Right renal pelvis (tissue), 4 donors: ENCODE results near the gene TEX22. TPM values are rescaled to one million over a fixed set of nuclear protein-coding genes. Genes with fewer than 3 reads are reported as not detected.

ENCODE experiments used
- DNase-seq, 4 donors: peaks; one replicate each; pipeline ENCODE4 v3.0.0-alpha.2; 2013; ENCODE audit warnings: low read depth in 4 of 4, low spot score in 3 of 4, missing footprints in 1 of 4
- polyA plus RNA-seq, 4 donors: library from polyadenylated mRNA; unstranded; fragments of 120-200 nt; gene quantifications; one replicate each; pipeline ENCODE4 v1.2.1, GENCODE V29; 2013; ENCODE audit not compliant: insufficient read length in 4 of 4

Gene TEX22
- polyA plus RNA-seq, 4 donors = 1.0 to 2.4 (median 1.9) TPM

- no peak for DNase-seq
Measured at GRCh38 chr14:105398726-105399465, 558 bp downstream of the TEX22 start.

GRCh38 chr14:105399466-105399775, 1.1 kb downstream of the TEX22 start:
- DNase-seq = no peak

- no peak for DNase-seq
Measured at GRCh38 chr14:105400016-105400415, 1.7 kb downstream of the TEX22 start.

GRCh38 chr14:105401699-105402098, 3.4 kb downstream of the TEX22 start:
- DNase-seq = no peak

- DNase-seq = no peak
Measured at GRCh38 chr14:105408592-105408991, 10.3 kb downstream of the TEX22 start.

- no peak for DNase-seq
Measured at GRCh38 chr14:105409364-105409763, 11.0 kb downstream of the TEX22 start.

- no peak for DNase-seq
Measured at GRCh38 chr14:105410642-105411016, 12.3 kb downstream of the TEX22 start.

GRCh38 chr14:105411017-105411941, 12.9 kb downstream of the TEX22 start:
- DNase-seq = no peak

- no peak for DNase-seq
Measured at GRCh38 chr14:105411985-105412770, 13.8 kb downstream of the TEX22 start.

GRCh38 chr14:105412771-105413543, 14.6 kb downstream of the TEX22 start:
- DNase-seq = no peak

- DNase-seq = no peak
Measured at GRCh38 chr14:105413544-105413886, 15.2 kb downstream of the TEX22 start.

- DNase-seq = peak in 1 of 4 donors; percentile 43
Measured at GRCh38 chr14:105414456-105415371, 16.4 kb downstream of the TEX22 start.

GRCh38 chr14:105415481-105416428, 17.4 kb downstream of the TEX22 start:
- no peak for DNase-seq

- no peak for DNase-seq
Measured at GRCh38 chr14:105416671-105417070, 18.3 kb downstream of the TEX22 start.

- no peak for DNase-seq
Measured at GRCh38 chr14:105417690-105418121, 19.4 kb downstream of the TEX22 start.

- DNase-seq = no peak
Measured at GRCh38 chr14:105418269-105419194, 20.2 kb downstream of the TEX22 start.
